Kidney (tissue), 14 donors: ENCODE results near the gene MYO7B. TPM values are rescaled to one million over a fixed set of nuclear protein-coding genes. Genes with fewer than 3 reads are reported as not detected.

Source experiments
- DNase-seq, 5 donors: peaks; one replicate each; pipeline ENCODE4 v3.0.0-alpha.2; 2013 to 2020
- FAIRE-seq: peaks from 2 replicates; lab custom pipeline; 2012; peaks lifted over from hg19 to GRCh38; lab: Jason Lieb, UNC
- H3K27ac ChIP-seq, 2 donors: one replicate each; pipeline ENCODE4 v1.7.0; 2013; ENCODE audit warnings: low read depth in 2 of 2, low read length in 2 of 2, inconsistent platforms in 1 of 2
- H3K27me3 ChIP-seq: one replicate; pipeline ENCODE4 v1.7.1; 2013; ENCODE audit warnings: low read length, inconsistent platforms; ENCODE audit not compliant: control insufficient read depth, insufficient read depth
- H3K36me3 ChIP-seq, 3 donors: one replicate each; pipeline versions ENCODE4 v1.7.0 to v1.7.1; 2013; ENCODE audit warnings: low read length in 3 of 3, control low read depth in 1 of 3, inconsistent platforms in 1 of 3; ENCODE audit not compliant: insufficient read depth in 3 of 3, control insufficient read depth in 2 of 3
- H3K4me1 ChIP-seq, 3 donors: one replicate each; pipeline versions ENCODE4 v1.7.0 to v1.7.1; 2013; ENCODE audit warnings: low read length in 3 of 3, inconsistent platforms in 1 of 3, low read depth in 1 of 3; ENCODE audit not compliant: control insufficient read depth in 2 of 3, insufficient read depth in 2 of 3
- H3K4me3 ChIP-seq, 3 donors: one replicate each; pipeline versions ENCODE4 v1.7.0 to v1.8.1; 2013; ENCODE audit warnings: low read length in 3 of 3, control low read depth in 1 of 3, inconsistent platforms in 1 of 3
- H3K9ac ChIP-seq, 3 donors: one replicate each; pipeline versions ENCODE4 v1.7.0 to v1.7.1; 2013; ENCODE audit warnings: low read length in 3 of 3, control low read depth in 1 of 3, inconsistent platforms in 1 of 3
- H3K9me3 ChIP-seq, 3 donors: one replicate each; pipeline versions ENCODE4 v1.7.0 to v1.7.1; 2013; ENCODE audit warnings: low read length in 3 of 3, control low read depth in 1 of 3, inconsistent platforms in 1 of 3; ENCODE audit not compliant: control insufficient read depth in 2 of 3, insufficient read depth in 1 of 3
- intact Hi-C: fragments of 100-400 bp; cut with DNase I; formaldehyde crosslinking; loops from one replicate; pipeline ENCODE4 v1.11.1; 2022
- polyA plus RNA-seq: library from polyadenylated mRNA; stranded (reverse); fragments of 350-450 nt; fragmentation: Illumina TruSeq; extraction: RNeasy Lipid Tissue Mini Kit (QIAGEN cat#74804); gene quantifications from one replicate; pipeline ENCODE4 v1.2.3, GENCODE V29; 2014; ENCODE audit warnings: low read depth, low replicate concordance; ENCODE audit not compliant: insufficient read depth
- total RNA-seq: library from RNA; stranded (reverse); fragmentation: NEBNext Ultra II Directional; extraction: Animal tissue kit (Norgen Biotek cat#: 25700); gene quantifications from one replicate; pipeline ENCODE4 v1.2.1, GENCODE V29; 2021
- TF ChIP-seq, protein P1 (sequence below): IDR thresholded peaks from 3 replicates; pipeline ENCODE4 v1.5.1; 2012; ENCODE audit warnings: mild to moderate bottlenecking, moderate library complexity, borderline replicate concordance; ENCODE audit not compliant: insufficient read depth; ENCODE audit errors: extremely low read depth
- donor health status: control.
- donor health status: control.
- donor health status: control.
- donor health status: control.
- donor health status: control.
- donor health status: DM: yes; HTN: yes; CAD: no.
- donor health status: Normal renal cell carcinoma (clear cell type).

Gene MYO7B
- total and polyA plus RNA-seq, 2 donors from 2014 or later: 11.0 to 22.2 TPM

DNA sequence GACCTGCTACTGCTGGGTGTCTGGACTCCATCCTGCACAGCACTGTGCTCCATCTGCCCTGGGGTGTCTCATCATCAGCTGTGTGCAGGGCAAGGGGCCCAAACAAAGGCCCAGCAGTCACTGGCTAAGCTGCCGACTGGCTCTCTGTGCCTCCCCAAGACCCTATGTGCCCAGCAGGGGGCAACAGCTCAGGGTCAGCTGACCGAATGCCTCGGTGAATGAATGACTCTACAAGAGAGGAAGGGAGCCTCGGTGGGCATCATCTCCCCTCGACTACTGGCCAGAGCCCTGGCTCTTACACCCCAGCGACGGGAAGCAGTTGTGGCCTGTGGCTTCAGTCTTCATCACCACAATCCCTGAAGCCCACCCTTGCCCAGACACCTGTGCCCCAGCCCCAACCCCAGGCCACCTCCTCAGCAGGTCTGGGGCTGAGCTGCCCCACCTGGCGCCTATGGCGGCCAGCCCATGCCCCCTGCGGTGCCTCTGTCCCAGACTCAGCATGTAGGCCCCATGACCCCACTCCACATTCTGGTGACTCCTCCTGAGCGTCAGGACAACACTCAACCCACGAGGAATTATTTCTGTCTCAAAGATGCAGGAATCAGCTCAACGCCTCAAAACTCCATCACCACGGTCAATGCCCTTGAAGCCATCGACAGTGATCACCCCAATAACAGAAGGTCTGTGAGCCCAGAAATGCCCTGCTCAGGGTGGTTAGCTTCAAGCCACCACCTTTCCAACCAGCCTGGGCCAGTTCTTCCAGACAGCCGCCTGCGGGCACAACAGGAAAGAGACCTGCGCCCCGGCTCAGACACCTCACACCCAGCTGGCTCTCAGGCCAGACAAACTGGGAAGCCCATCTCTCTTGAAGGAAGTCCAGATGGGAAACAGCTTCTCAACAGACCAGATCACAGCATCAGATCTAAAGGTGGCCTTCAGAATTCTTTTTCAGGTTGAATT, 108.9 kb downstream of the MYO7B start:
- intact Hi-C loops: no loop called here
- no peaks in the 10 kb centered on the region for H3K27me3 ChIP-seq
- DNase-seq: peak in 1 of 5 donors; percentile 59
- FAIRE-seq: no peak
- H3K36me3 ChIP-seq: no peaks in the 10 kb centered on the region
- H3K9me3 ChIP-seq: no peaks in the 10 kb centered on the region
- TF ChIP-seq, protein P1, sequence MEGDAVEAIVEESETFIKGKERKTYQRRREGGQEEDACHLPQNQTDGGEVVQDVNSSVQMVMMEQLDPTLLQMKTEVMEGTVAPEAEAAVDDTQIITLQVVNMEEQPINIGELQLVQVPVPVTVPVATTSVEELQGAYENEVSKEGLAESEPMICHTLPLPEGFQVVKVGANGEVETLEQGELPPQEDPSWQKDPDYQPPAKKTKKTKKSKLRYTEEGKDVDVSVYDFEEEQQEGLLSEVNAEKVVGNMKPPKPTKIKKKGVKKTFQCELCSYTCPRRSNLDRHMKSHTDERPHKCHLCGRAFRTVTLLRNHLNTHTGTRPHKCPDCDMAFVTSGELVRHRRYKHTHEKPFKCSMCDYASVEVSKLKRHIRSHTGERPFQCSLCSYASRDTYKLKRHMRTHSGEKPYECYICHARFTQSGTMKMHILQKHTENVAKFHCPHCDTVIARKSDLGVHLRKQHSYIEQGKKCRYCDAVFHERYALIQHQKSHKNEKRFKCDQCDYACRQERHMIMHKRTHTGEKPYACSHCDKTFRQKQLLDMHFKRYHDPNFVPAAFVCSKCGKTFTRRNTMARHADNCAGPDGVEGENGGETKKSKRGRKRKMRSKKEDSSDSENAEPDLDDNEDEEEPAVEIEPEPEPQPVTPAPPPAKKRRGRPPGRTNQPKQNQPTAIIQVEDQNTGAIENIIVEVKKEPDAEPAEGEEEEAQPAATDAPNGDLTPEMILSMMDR: no peak
- H3K4me3 ChIP-seq: no peak overlapping the region
- no peak overlapping the region for H3K9ac ChIP-seq
- H3K27ac ChIP-seq: no peak overlapping the region
- peaks cover 0 to 20% (median 3%) of the 10 kb centered on the region in 3 donors for H3K4me1 ChIP-seq

DNA sequence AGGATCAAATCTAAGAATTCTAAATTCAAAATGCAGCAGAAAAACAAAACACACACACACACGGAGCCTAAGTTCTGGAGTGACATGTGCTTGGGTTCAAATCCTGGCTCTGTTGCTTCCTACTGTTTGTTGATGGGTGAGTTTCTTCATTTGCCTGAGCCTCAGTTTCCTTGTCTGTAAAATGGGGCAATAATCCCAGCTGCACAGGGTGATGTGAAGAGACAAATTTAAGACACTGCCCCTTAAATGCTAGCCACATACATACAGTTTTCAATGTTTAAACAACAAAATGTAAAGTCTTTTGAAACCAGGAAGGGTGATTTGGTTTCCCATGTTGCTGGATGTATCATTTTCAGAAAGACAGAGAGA, 109.5 kb downstream of the MYO7B start:
- no peak overlapping the region for H3K4me3 ChIP-seq
- H3K9me3 ChIP-seq: no peaks in the 10 kb centered on the region
- H3K4me1 ChIP-seq: peaks cover 0 to 24% (median 6%) of the 10 kb centered on the region in 3 donors
- DNase-seq: no peak
- H3K36me3 ChIP-seq: no peaks in the 10 kb centered on the region
- TF ChIP-seq, protein P1: no peak
- H3K9ac ChIP-seq: no peak overlapping the region
- no peak overlapping the region for H3K27ac ChIP-seq
- intact Hi-C loops: no loop called here
- FAIRE-seq: no peak
- H3K27me3 ChIP-seq: no peaks in the 10 kb centered on the region

DNA sequence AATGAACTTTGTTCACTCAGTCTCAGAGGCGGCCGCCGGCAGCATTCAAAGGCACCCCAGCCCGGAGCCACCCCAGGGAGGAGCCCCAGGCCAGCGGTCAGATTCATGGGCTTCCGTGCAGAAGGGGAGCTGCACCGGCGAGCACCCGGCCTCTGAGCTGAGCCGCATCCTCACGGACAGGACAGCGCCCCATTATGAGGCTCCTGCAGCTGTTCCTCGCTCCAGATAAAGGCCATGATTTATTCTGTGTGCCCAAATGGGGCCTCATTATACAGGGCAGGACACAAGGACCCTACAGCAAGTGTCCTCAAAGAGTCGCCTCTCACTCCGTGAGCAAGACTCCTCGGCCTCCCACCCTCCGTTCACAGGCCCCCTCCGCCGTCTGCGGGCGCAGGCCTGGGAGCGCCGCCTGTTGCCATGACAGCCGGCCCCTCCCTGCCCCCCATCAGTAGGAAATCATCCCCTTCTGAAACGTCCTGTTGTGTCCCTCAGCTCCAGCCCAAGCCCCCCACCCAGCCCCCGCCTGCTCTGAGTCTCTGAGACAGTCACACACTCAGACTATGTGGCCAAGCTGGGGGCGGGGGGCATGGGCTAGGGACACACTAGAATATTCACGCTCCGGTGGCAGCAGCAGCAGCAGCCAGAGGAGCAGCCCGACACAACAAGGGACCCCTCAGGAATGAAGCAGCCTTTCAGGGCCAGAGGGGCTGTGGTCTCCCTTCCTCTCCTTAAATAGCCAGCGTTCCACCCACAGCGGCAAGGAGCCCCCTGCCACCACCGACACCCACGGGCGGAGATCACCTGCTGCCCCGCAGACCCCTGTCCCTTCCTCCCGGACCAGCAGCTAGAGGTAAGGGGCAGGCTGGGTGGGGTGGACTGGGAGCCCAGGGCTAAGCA, 110.2 kb downstream of the MYO7B start, which contains the start of gene GPR17:
Gene GPR17, plus strand, starts transcription at position 759 of the 897 bp plus-strand sequence. CDS start 4,583 bp downstream, outside the sequence.
- TF ChIP-seq, protein P1: no peak
- Histone ChIP-seq H3K4me3 (no peak within 1 kb of the TSS), H3K9me3 (no peaks in the 10 kb centered on the region), H3K27me3 (no peaks in the 10 kb centered on the region), H3K36me3 (no peaks in the 10 kb centered on the region), H3K4me1 (peaks cover 0 to 21% (median 6%) of the 10 kb centered on the region in 3 donors), H3K9ac (peak within 1 kb of the TSS in 1 of 3 donors; percentile 19), H3K27ac (peak within 1 kb of the TSS in 1 of 2 donors; percentile 55)
- FAIRE-seq (no peak), DNase-seq (peak in 4 of 5 donors; percentile 31 to 63 (median 52))
- intact Hi-C loops: no loop called here
